ENCODE data around the gene S100B. TPM values are rescaled to one million over a fixed set of nuclear protein-coding genes. Genes with fewer than 3 reads are reported as not detected.
A peak's percentile ranks its signal among the peaks of the same experiment; 100 is the strongest.
"Not testable (repeated sequence)": the region's sequence is repeated elsewhere in the genome, so short reads cannot be mapped to it uniquely, and the experiment has no call there.

The S100B gene
- total RNA-seq, 4 donors from 2014 or later: 1.8 to 9.1 (median 3.4) TPM; not detected in 1

GRCh38 chr21:46634427-46634826, 29.5 kb upstream of the S100B start:
- H3K27me3 ChIP-seq: no peaks in the 10 kb centered on the region
- H3K9me3 ChIP-seq: no peaks in the 10 kb centered on the region
- no peak for TF ChIP-seq CTCF (IDR thresholded peaks at IDR 0.05)
- TF ChIP-seq POLR2A (IDR thresholded peaks at IDR 0.05): no peak
- peak overlapping the region in 1 of 4 donors; percentile 78 for H3K4me3 ChIP-seq
- H3K4me1 ChIP-seq: peaks cover 0 to 27% (median 9%) of the 10 kb centered on the region in 4 donors
- no peak for DNase-seq
- peak overlapping the region; percentile 95 to 99 (median 98) for H3K27ac ChIP-seq
- no peaks in the 10 kb centered on the region for H3K36me3 ChIP-seq

GRCh38 chr21:46633566-46633965, 28.7 kb upstream of the S100B start:
- peaks cover 0 to 20% (median 9%) of the 10 kb centered on the region in 4 donors for H3K4me1 ChIP-seq
- H3K27ac ChIP-seq: no peak overlapping the region
- no peak overlapping the region for H3K4me3 ChIP-seq
- H3K9me3 ChIP-seq: no peaks in the 10 kb centered on the region
- no peaks in the 10 kb centered on the region for H3K27me3 ChIP-seq
- H3K36me3 ChIP-seq: no peaks in the 10 kb centered on the region
- no peak for DNase-seq
- TF ChIP-seq POLR2A (IDR thresholded peaks at IDR 0.05) (no peak), CTCF (IDR thresholded peaks at IDR 0.05) (no peak)

- not testable (repeated sequence) for H3K27ac ChIP-seq, DNase-seq, H3K4me3 ChIP-seq, H3K4me1 ChIP-seq, H3K9me3 ChIP-seq, H3K36me3 ChIP-seq, H3K27me3 ChIP-seq
Measured at GRCh38 chr21:46630915-46631314, 26.0 kb upstream of the S100B start.

GRCh38 chr21:46628868-46629267, 24.0 kb upstream of the S100B start:
- TF ChIP-seq POLR2A (IDR thresholded peaks at IDR 0.05) (no peak), CTCF (IDR thresholded peaks at IDR 0.05) (no peak)
- no peak overlapping the region for H3K27ac ChIP-seq
- DNase-seq: no peak
- H3K4me3 ChIP-seq: no peak overlapping the region
- H3K4me1 ChIP-seq: no peaks in the 10 kb centered on the region
- no peaks in the 10 kb centered on the region for H3K36me3 ChIP-seq
- peaks cover 0 to 10% (median 3%) of the 10 kb centered on the region in 4 donors for H3K9me3 ChIP-seq
- no peaks in the 10 kb centered on the region for H3K27me3 ChIP-seq

GRCh38 chr21:46627726-46628125, 22.8 kb upstream of the S100B start:
- Histone ChIP-seq H3K27me3 (no peaks in the 10 kb centered on the region), H3K36me3 (no peaks in the 10 kb centered on the region), H3K4me3 (no peak overlapping the region), H3K4me1 (no peaks in the 10 kb centered on the region), H3K27ac (no peak overlapping the region), H3K9me3 (peaks cover 0 to 10% (median 3%) of the 10 kb centered on the region in 4 donors)
- TF ChIP-seq CTCF (IDR thresholded peaks at IDR 0.05): no peak
- TF ChIP-seq POLR2A (IDR thresholded peaks at IDR 0.05): no peak
- DNase-seq: no peak

- no peaks in the 10 kb centered on the region for H3K4me1 ChIP-seq
- TF ChIP-seq POLR2A (IDR thresholded peaks at IDR 0.05) (no peak), CTCF (IDR thresholded peaks at IDR 0.05) (no peak)
- no peak for DNase-seq
- peaks cover 0 to 10% (median 3%) of the 10 kb centered on the region in 4 donors for H3K9me3 ChIP-seq
- H3K36me3 ChIP-seq: no peaks in the 10 kb centered on the region
- no peak overlapping the region for H3K27ac ChIP-seq
- no peak overlapping the region for H3K4me3 ChIP-seq
- H3K27me3 ChIP-seq: no peaks in the 10 kb centered on the region
Measured at GRCh38 chr21:46626975-46627501, 22.2 kb upstream of the S100B start.

All from Peyer's patch (tissue), 4 donors.